HEK293 (cell line): Measurements from ENCODE around the gene CASP7.
A peak's percentile ranks its signal among the peaks of the same experiment; 100 is the strongest.

Experiments
- CTCF ChIA-PET: fragments of 350-600 bp; formaldehyde crosslinking; extraction: SDS; loops from one replicate; lab custom pipeline; 2021; ENCODE audit warnings: antibody characterized with exemption; lab: Yijun Ruan, JAX
- POLR2A ChIA-PET: fragments of 300-600 bp; formaldehyde crosslinking; extraction: SDS; loops from one replicate; lab custom pipeline; 2020; ENCODE audit warnings: antibody characterized with exemption, inconsistent platforms; lab: Yijun Ruan, JAX
- H3K27ac ChIP-seq: fragments of 200-500 bp; sonication (Bioruptor generic); 2 replicates; pipeline ENCODE4 v1.5.1; 2014; ENCODE audit warnings: low read depth, low read length, control low read depth, inconsistent platforms; ENCODE audit errors: extremely low read depth
- H3K36me3 ChIP-seq, 2 experiments: fragments of 200-500 bp in 1 of 2; sonication (Bioruptor generic) in 1 of 2; 1 replicate in 1 of 2; 2 replicates in 1 of 2; pipeline ENCODE4 v1.5.1; 2014 to 2017; ENCODE audit warnings: inconsistent platforms in 2 of 2, low read length in 2 of 2; ENCODE audit not compliant: control insufficient read depth in 2 of 2, insufficient read depth in 1 of 2
- H3K4me1 ChIP-seq: fragments of 200-500 bp; sonication (Bioruptor generic); 2 replicates; pipeline ENCODE4 v1.5.1; 2014; ENCODE audit warnings: mild to moderate bottlenecking, low read length, inconsistent platforms; ENCODE audit not compliant: control insufficient read depth, insufficient read depth
- H3K4me3 ChIP-seq: 2 replicates; pipeline ENCODE4 v1.5.1; 2011; ENCODE audit warnings: low read depth, mild to moderate bottlenecking, control low read depth, low read length, moderate library complexity
- H3K9me3 ChIP-seq: fragments of 200-500 bp; sonication (Bioruptor generic); 2 replicates; pipeline ENCODE4 v1.5.1; 2014; ENCODE audit warnings: low read depth, low read length, inconsistent platforms; ENCODE audit not compliant: control insufficient read depth, insufficient read depth
- EGR2 ChIP-seq: fragments of 450-650 bp; formaldehyde crosslinking; IDR thresholded peaks from 2 replicates; pipeline ENCODE4 v1.5.1; 2016; ENCODE audit warnings: low read depth, missing biosample characterization, missing genetic modification characterization
- FEZF1 ChIP-seq: fragments of 450-650 bp; formaldehyde crosslinking; IDR thresholded peaks from 2 replicates; pipeline ENCODE4 v1.5.1; 2016; ENCODE audit warnings: missing biosample characterization, missing genetic modification characterization
- HOXD13 ChIP-seq: sonication (generic); formaldehyde crosslinking; IDR thresholded peaks from 2 replicates; pipeline ENCODE4 v1.8.0; 2022; ENCODE audit warnings: missing genetic modification reagents, borderline replicate concordance
- OSR2 ChIP-seq: fragments of 450-650 bp; formaldehyde crosslinking; IDR thresholded peaks from 2 replicates; pipeline ENCODE4 v1.5.1; 2016; ENCODE audit warnings: missing biosample characterization, missing genetic modification characterization
- TCF7L2 ChIP-seq: IDR thresholded peaks from 2 replicates; pipeline ENCODE4 v1.6.1; 2011; ENCODE audit warnings: low read depth, mild to moderate bottlenecking, inconsistent platforms, low read length, moderate library complexity, borderline replicate concordance
- ZBTB21 ChIP-seq: fragments of 450-650 bp; formaldehyde crosslinking; IDR thresholded peaks from 2 replicates; pipeline ENCODE4 v1.5.1; 2017; ENCODE audit warnings: missing biosample characterization, missing genetic modification characterization
- ZFP69B ChIP-seq: fragments of 450-650 bp; formaldehyde crosslinking; IDR thresholded peaks from 2 replicates; pipeline ENCODE4 v1.5.1; 2016; ENCODE audit warnings: missing biosample characterization, missing genetic modification characterization
- ZNF10 ChIP-seq: fragments of 450-650 bp; formaldehyde crosslinking; IDR thresholded peaks from 2 replicates; pipeline ENCODE4 v1.5.1; 2017; ENCODE audit warnings: missing biosample characterization, missing genetic modification characterization
- ZNF121 ChIP-seq: fragments of 450-650 bp; formaldehyde crosslinking; IDR thresholded peaks from 2 replicates; pipeline ENCODE4 v1.5.1; 2016; ENCODE audit warnings: missing biosample characterization, missing genetic modification characterization
- ZNF140 ChIP-seq: fragments of 450-650 bp; formaldehyde crosslinking; IDR thresholded peaks from 2 replicates; pipeline ENCODE4 v1.5.1; 2016; ENCODE audit warnings: missing biosample characterization, missing genetic modification characterization
- ZNF155 ChIP-seq: fragments of 450-650 bp; formaldehyde crosslinking; IDR thresholded peaks from 2 replicates; pipeline ENCODE4 v1.5.1; 2016; ENCODE audit warnings: missing biosample characterization, missing genetic modification characterization
- ZNF157 ChIP-seq: fragments of 450-650 bp; formaldehyde crosslinking; IDR thresholded peaks from 2 replicates; pipeline ENCODE4 v1.5.1; 2016; ENCODE audit warnings: missing biosample characterization, missing genetic modification characterization
- ZNF2 ChIP-seq: fragments of 450-650 bp; formaldehyde crosslinking; IDR thresholded peaks from 2 replicates; pipeline ENCODE4 v1.5.1; 2016; ENCODE audit warnings: missing biosample characterization, missing genetic modification characterization
- ZNF214 ChIP-seq: fragments of 450-650 bp; formaldehyde crosslinking; IDR thresholded peaks from 2 replicates; pipeline ENCODE4 v1.5.1; 2017; ENCODE audit warnings: missing biosample characterization, mild to moderate bottlenecking, missing genetic modification characterization, borderline replicate concordance
- ZNF239 ChIP-seq: fragments of 450-650 bp; formaldehyde crosslinking; IDR thresholded peaks from 2 replicates; pipeline ENCODE4 v1.5.1; 2016; ENCODE audit warnings: missing biosample characterization, missing genetic modification characterization
- ZNF501 ChIP-seq: fragments of 450-650 bp; formaldehyde crosslinking; IDR thresholded peaks from 2 replicates; pipeline ENCODE4 v1.5.1; 2016; ENCODE audit warnings: missing biosample characterization, missing genetic modification characterization
- ZNF549 ChIP-seq: fragments of 450-650 bp; IDR thresholded peaks from 2 replicates; pipeline ENCODE4 v1.5.1; 2018; ENCODE audit warnings: missing biosample characterization, missing genetic modification characterization, mild to moderate bottlenecking, inconsistent platforms, moderate library complexity
- ZNF626 ChIP-seq: fragments of 450-650 bp; sonication (Bioruptor Pico); formaldehyde crosslinking; IDR thresholded peaks from 2 replicates; pipeline ENCODE4 v1.5.1; 2018; ENCODE audit warnings: missing biosample characterization, missing genetic modification characterization, inconsistent platforms
- ZNF654 ChIP-seq: fragments of 450-650 bp; formaldehyde crosslinking; IDR thresholded peaks from 2 replicates; pipeline ENCODE4 v1.5.1; 2016; ENCODE audit warnings: low read depth, missing biosample characterization, missing genetic modification characterization
- ZNF677 ChIP-seq: fragments of 450-650 bp; IDR thresholded peaks from 2 replicates; pipeline ENCODE4 v1.5.0; 2018; ENCODE audit warnings: missing biosample characterization, mild to moderate bottlenecking, missing genetic modification characterization, moderate library complexity
- ZNF768 ChIP-seq: fragments of 450-650 bp; formaldehyde crosslinking; IDR thresholded peaks from 2 replicates; pipeline ENCODE4 v1.5.1; 2018; ENCODE audit warnings: missing biosample characterization, mild to moderate bottlenecking, missing genetic modification characterization
- ZXDB ChIP-seq: fragments of 450-650 bp; formaldehyde crosslinking; IDR thresholded peaks from 2 replicates; pipeline ENCODE4 v1.5.1; 2016; ENCODE audit warnings: missing biosample characterization, missing genetic modification characterization
- TF ChIP-seq, protein P1 (sequence below): fragments of 450-650 bp; formaldehyde crosslinking; IDR thresholded peaks from 2 replicates; pipeline ENCODE4 v1.5.1; 2016; ENCODE audit warnings: missing biosample characterization, missing genetic modification characterization, low read depth
- TF ChIP-seq, protein P2 (sequence below): fragments of 450-650 bp; IDR thresholded peaks from 2 replicates; pipeline ENCODE4 v1.5.1; 2018; ENCODE audit warnings: missing biosample characterization, missing genetic modification characterization
- TF ChIP-seq, protein P3 (sequence below): fragments of 450-650 bp; formaldehyde crosslinking; IDR thresholded peaks from 2 replicates; pipeline ENCODE4 v1.5.1; 2017; ENCODE audit warnings: missing biosample characterization, missing genetic modification characterization
- TF ChIP-seq, protein P4 (sequence below): fragments of 450-650 bp; formaldehyde crosslinking; IDR thresholded peaks from 2 replicates; pipeline ENCODE4 v1.5.1; 2016; ENCODE audit warnings: missing biosample characterization, missing genetic modification characterization
- TF ChIP-seq, protein P5 (sequence below): fragments of 450-650 bp; formaldehyde crosslinking; IDR thresholded peaks from 2 replicates; pipeline ENCODE4 v1.5.1; 2016; ENCODE audit warnings: missing biosample characterization, missing genetic modification characterization
- TF ChIP-seq, protein P6 (sequence below): fragments of 450-650 bp; formaldehyde crosslinking; IDR thresholded peaks from 2 replicates; pipeline ENCODE4 v1.5.1; 2016; ENCODE audit warnings: missing biosample characterization, missing genetic modification characterization, borderline replicate concordance

The CASP7 gene

DNA sequence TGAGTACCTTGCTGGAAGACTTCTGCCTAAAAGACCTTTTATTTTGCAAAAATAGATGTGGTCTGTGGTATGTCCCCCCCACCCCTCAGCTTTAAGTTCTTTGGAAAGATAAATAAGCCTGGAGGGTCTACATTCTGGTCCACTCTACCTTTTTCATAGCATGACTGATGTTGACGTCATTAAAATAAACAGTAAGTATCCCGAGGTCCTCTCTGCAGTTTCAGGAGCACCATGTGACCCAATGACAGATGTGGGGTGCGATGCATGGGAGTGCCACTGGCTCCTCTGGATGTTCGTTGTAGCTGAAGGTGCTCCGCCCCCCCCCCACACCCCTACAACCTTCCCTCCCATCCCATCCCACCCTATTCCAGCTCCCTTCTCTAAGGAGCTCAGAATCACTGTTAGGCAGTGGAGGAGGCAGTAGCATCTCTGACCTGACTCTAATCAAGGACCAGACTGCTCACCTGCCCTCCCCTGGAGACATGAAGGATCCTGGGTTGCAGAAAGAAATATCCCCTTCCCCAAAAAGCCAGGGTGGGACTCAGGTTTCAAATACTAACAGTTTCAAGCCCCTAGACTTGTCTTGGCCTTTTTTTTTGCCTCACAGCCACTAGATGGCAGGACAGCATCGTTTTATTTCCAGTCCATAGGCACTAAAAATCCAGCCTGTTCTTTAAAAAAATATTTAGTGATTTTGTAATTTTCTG lies 25.1 kb downstream of the CASP7 start:
- no peaks in the 10 kb centered on the region for H3K9me3 ChIP-seq
- H3K4me3 ChIP-seq: no peak overlapping the region
- ChIA-PET POLR2A (no interaction called here), CTCF (interaction anchor here (0.6 to 1.9 kb wide), 16 partner anchors 8 to 420 kb away, joined by 3 to 10 read pairs (median 4); partner anchors contain the start of gene CASP7)
- peaks cover 3 to 4% of the 10 kb centered on the region in 2 experiments; a peak in 2 of 3 replicates for H3K36me3 ChIP-seq
- H3K27ac ChIP-seq: no peak overlapping the region
- peaks cover 13% of the 10 kb centered on the region for H3K4me1 ChIP-seq
- no peak for TF ChIP-seq ZNF501 (tag by site-specific recombination)
- TF ChIP-seq ZNF10 (tag by site-specific recombination): no peak
- TF ChIP-seq ZNF2 (tag by site-specific recombination): 0 out of 2 replicates have a peak, but pooled peaks have one; percentile 52
- no peak for TF ChIP-seq EGR2 (tag by site-specific recombination)
- TF ChIP-seq ZNF239: no peak
- TF ChIP-seq HOXD13 (CRISPR knock-in tag): no peak
- no peak for TF ChIP-seq OSR2 (tag by site-specific recombination)
- TF ChIP-seq, protein P1, sequence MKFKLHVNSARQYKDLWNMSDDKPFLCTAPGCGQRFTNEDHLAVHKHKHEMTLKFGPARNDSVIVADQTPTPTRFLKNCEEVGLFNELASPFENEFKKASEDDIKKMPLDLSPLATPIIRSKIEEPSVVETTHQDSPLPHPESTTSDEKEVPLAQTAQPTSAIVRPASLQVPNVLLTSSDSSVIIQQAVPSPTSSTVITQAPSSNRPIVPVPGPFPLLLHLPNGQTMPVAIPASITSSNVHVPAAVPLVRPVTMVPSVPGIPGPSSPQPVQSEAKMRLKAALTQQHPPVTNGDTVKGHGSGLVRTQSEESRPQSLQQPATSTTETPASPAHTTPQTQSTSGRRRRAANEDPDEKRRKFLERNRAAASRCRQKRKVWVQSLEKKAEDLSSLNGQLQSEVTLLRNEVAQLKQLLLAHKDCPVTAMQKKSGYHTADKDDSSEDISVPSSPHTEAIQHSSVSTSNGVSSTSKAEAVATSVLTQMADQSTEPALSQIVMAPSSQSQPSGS (tag by site-specific recombination): peak; percentile 88
- TF ChIP-seq ZNF214: no peak
- no peak for TF ChIP-seq ZNF677 (tag by site-specific recombination)
- TF ChIP-seq, protein P2, sequence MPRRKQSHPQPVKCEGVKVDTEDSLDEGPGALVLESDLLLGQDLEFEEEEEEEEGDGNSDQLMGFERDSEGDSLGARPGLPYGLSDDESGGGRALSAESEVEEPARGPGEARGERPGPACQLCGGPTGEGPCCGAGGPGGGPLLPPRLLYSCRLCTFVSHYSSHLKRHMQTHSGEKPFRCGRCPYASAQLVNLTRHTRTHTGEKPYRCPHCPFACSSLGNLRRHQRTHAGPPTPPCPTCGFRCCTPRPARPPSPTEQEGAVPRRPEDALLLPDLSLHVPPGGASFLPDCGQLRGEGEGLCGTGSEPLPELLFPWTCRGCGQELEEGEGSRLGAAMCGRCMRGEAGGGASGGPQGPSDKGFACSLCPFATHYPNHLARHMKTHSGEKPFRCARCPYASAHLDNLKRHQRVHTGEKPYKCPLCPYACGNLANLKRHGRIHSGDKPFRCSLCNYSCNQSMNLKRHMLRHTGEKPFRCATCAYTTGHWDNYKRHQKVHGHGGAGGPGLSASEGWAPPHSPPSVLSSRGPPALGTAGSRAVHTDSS: no peak
- TF ChIP-seq ZNF768 (tag by site-specific recombination): no peak
- TF ChIP-seq ZNF626 (tag by site-specific recombination): no peak
- no peak for TF ChIP-seq ZNF549 (tag by site-specific recombination)
- TF ChIP-seq FEZF1 (tag by site-specific recombination): no peak
- TF ChIP-seq ZNF140 (tag by site-specific recombination): no peak
- no peak for TF ChIP-seq TCF7L2
- no peak for TF ChIP-seq ZFP69B (tag by site-specific recombination)
- TF ChIP-seq ZNF157 (tag by site-specific recombination): no peak
- TF ChIP-seq, protein P3, sequence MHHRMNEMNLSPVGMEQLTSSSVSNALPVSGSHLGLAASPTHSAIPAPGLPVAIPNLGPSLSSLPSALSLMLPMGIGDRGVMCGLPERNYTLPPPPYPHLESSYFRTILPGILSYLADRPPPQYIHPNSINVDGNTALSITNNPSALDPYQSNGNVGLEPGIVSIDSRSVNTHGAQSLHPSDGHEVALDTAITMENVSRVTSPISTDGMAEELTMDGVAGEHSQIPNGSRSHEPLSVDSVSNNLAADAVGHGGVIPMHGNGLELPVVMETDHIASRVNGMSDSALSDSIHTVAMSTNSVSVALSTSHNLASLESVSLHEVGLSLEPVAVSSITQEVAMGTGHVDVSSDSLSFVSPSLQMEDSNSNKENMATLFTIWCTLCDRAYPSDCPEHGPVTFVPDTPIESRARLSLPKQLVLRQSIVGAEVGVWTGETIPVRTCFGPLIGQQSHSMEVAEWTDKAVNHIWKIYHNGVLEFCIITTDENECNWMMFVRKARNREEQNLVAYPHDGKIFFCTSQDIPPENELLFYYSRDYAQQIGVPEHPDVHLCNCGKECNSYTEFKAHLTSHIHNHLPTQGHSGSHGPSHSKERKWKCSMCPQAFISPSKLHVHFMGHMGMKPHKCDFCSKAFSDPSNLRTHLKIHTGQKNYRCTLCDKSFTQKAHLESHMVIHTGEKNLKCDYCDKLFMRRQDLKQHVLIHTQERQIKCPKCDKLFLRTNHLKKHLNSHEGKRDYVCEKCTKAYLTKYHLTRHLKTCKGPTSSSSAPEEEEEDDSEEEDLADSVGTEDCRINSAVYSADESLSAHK (tag by site-specific recombination): peak; percentile 59
- TF ChIP-seq ZNF121: no peak
- TF ChIP-seq, protein P4, sequence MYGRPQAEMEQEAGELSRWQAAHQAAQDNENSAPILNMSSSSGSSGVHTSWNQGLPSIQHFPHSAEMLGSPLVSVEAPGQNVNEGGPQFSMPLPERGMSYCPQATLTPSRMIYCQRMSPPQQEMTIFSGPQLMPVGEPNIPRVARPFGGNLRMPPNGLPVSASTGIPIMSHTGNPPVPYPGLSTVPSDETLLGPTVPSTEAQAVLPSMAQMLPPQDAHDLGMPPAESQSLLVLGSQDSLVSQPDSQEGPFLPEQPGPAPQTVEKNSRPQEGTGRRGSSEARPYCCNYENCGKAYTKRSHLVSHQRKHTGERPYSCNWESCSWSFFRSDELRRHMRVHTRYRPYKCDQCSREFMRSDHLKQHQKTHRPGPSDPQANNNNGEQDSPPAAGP (tag by site-specific recombination): no peak
- no peak for TF ChIP-seq ZXDB (tag by site-specific recombination)
- TF ChIP-seq ZBTB21 (tag by site-specific recombination): no peak
- TF ChIP-seq, protein P5, sequence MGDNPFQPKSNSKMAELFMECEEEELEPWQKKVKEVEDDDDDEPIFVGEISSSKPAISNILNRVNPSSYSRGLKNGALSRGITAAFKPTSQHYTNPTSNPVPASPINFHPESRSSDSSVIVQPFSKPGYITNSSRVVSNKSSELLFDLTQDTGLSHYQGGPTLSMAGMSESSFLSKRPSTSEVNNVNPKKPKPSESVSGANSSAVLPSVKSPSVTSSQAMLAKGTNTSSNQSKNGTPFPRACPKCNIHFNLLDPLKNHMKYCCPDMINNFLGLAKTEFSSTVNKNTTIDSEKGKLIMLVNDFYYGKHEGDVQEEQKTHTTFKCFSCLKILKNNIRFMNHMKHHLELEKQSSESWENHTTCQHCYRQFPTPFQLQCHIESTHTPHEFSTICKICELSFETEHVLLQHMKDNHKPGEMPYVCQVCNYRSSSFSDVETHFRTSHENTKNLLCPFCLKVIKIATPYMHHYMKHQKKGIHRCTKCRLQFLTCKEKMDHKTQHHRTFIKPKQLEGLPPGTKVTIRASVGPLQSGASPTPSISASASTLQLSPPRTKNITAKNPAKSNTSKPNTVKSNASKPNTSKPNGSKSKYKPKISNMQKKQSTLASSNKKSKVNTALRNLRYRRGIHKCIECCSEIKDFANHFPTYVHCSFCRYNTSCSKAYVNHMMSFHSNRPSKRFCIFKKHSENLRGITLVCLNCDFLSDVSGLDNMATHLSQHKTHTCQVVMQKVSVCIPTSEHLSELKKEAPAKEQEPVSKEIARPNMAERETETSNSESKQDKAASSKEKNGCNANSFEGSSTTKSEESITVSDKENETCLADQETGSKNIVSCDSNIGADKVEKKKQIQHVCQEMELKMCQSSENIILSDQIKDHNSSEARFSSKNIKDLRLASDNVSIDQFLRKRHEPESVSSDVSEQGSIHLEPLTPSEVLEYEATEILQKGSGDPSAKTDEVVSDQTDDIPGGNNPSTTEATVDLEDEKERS: no peak
- TF ChIP-seq, protein P6, sequence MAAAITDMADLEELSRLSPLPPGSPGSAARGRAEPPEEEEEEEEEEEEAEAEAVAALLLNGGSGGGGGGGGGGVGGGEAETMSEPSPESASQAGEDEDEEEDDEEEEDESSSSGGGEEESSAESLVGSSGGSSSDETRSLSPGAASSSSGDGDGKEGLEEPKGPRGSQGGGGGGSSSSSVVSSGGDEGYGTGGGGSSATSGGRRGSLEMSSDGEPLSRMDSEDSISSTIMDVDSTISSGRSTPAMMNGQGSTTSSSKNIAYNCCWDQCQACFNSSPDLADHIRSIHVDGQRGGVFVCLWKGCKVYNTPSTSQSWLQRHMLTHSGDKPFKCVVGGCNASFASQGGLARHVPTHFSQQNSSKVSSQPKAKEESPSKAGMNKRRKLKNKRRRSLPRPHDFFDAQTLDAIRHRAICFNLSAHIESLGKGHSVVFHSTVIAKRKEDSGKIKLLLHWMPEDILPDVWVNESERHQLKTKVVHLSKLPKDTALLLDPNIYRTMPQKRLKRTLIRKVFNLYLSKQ (tag by site-specific recombination): no peak
- TF ChIP-seq ZNF155 (tag by site-specific recombination): no peak
- TF ChIP-seq ZNF654 (tag by site-specific recombination): peak; percentile 78
